ENCODE results near the gene HBG1.

GRCh38 chr11:5272395-5273017 is 22.8 kb upstream of the HBG1 start:
- TF ChIP-seq CTCF (IDR thresholded peaks at IDR 0.05) (no peak), POLR2A (IDR thresholded peaks at IDR 0.05) (no peak)

All from testis (tissue), 2 donors.